Retinal pigment epithelial cell (primary cell): ENCODE data around the gene ATF3.
A peak's percentile ranks its signal among the peaks of the same experiment; 100 is the strongest.

ENCODE experiments used
- DNase-seq: peaks from one replicate; pipeline ENCODE4 v3.0.0-alpha.2; 2010; ENCODE audit warnings: low read depth
- H3K4me3 ChIP-seq: 2 replicates; pipeline ENCODE4 v1.5.1; 2011; ENCODE audit warnings: mild to moderate bottlenecking, low read length, control low read depth, moderate library complexity
- CTCF ChIP-seq: conservative IDR thresholded peaks from 2 replicates; pipeline ENCODE4 v1.5.1; 2011; ENCODE audit warnings: low read depth, low read length, control low read depth, inconsistent platforms

Gene ATF3

DNA sequence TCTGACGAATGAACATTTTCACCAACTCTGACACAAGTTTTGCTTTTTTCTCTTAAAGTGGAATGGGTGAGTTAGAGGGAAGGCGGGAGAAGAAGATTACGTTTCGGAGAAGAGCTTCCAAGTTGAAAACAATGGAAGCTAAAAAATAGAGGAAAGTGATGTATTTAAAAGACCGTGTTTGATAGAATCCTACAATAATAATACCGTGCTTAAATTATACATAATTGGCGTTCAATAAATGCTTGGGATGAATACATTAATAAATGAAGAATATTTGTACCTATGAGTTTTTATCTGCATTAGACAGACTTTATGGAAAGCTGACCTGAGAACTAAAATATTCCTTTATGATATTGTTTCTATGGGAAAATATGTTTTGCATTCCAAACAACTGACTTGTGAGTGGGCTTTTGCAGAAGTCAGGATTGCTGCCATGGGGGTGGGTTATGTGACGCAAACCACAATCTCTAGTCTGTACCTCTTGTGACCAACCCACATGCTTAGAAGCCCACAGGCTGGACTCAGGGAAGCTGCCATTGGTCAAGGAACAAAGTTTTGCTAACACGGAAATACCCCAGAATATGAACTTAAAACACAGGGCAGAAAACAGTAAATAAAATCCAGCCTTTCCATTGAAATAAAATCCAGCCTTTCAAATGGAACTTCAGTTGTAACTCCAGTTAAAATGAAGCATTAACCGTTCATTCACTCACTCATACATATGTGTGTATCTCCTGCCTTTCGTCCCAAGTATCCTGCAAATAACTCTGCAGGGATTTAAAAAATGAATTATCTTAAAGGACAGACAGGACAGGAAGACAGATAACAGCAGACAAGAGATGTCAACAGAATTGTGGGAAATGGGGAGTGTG lies 21.3 kb upstream of the ATF3 start:
- peak; percentile 74 for DNase-seq
- no peak for TF ChIP-seq CTCF
- H3K4me3 ChIP-seq: no peak overlapping the region

DNA sequence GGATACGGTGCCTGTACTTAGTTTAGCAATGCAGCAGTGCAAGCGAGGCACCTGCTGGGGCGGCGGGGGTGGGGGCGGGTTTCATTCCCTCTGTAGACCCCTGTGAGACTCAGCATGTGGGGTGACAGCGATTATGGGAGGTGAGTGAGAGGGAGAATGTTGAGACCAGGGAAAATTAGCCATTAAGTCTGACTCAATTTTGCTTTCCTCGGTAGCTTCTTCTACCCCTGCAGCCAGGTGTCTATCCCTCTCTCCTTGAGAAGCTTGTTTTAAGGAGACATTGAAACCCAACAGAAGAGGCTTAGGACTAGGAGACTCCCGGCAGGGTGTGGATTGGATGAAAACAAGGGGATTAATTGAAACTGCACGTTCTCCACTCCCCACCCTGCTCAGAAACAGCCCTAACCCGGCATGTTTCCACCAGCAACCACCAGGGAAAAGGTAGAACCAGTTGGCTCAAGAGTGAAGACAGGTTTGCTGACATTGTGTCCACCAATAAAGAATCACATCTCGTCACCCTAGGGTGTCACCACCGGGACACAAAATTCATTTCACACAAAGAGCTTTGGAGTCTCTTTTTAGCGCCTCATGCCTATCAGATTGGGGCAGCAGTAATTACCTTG lies 20.6 kb upstream of the ATF3 start:
- DNase-seq: no peak
- TF ChIP-seq CTCF: peak; percentile 9
- no peak overlapping the region for H3K4me3 ChIP-seq

- TF ChIP-seq CTCF: no peak
- H3K4me3 ChIP-seq: no peak overlapping the region
- no peak for DNase-seq
These were observed 19.1 kb upstream of the ATF3 start for GRCh38 chr1:212589446-212589845.

GRCh38 chr1:212591922-212592321 lies 16.6 kb upstream of the ATF3 start:
- TF ChIP-seq CTCF: no peak

GRCh38 chr1:212593821-212594251 lies 14.7 kb upstream of the ATF3 start:
- no peak for TF ChIP-seq CTCF
- DNase-seq: no peak
- H3K4me3 ChIP-seq: no peak overlapping the region

More at GRCh38 chr1:212591922-212592321, 16.6 kb upstream of the ATF3 start:
- no peak for DNase-seq
- H3K4me3 ChIP-seq: no peak overlapping the region

DNA sequence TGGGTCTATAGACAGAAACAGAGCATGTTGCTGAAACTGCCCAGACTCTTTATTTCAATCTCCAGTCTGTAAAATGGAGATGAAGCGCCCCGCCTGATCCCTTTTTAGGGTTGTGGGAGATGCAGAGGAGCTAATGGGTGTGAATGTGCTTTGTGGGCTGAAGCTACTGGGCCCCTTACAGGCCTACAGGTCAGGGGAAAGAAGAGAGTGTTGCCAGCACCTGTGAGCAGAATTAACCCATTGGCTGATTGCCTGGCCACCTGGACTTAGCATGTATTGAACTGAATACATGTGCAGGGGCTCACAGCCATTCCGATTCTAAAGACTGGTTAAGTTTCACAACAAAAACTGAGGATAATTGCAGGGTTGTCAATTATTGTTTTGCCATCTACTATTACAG lies 13.9 kb upstream of the ATF3 start:
- DNase-seq: no peak
- TF ChIP-seq CTCF: no peak
- no peak overlapping the region for H3K4me3 ChIP-seq

- TF ChIP-seq CTCF: no peak
- DNase-seq: no peak
- H3K4me3 ChIP-seq: no peak overlapping the region
These were observed 13.3 kb upstream of the ATF3 start for GRCh38 chr1:212595229-212595628.
